IMR-90 (cell line): ENCODE results near the gene CUL7. TPM values are rescaled to one million over a fixed set of nuclear protein-coding genes. Genes with fewer than 3 reads are reported as not detected.

Experiments used
- MAFK ChIP-seq: IDR thresholded peaks from 2 replicates; pipeline ENCODE4 v1.6.1; 2012; ENCODE audit warnings: low read depth, low read length, improper control_type of control experiment
- polyA plus RNA-seq, 3 experiments: library from polyadenylated mRNA; depleted of rRNA; stranded (reverse); fragments of >200 nt; gene quantifications; 2 replicates each; pipeline ENCODE4 v1.2.3, GENCODE V29; 2012; ENCODE audit warnings: low replicate concordance in 1 of 3
- total RNA-seq: library from RNA; depleted of rRNA; stranded (reverse); fragments of >200 nt; gene quantifications from 2 replicates; pipeline ENCODE4 v1.2.3, GENCODE V29; 2012
- TF ChIP-seq, protein P1 (sequence below): fragments of 150-350 bp; IDR thresholded peaks from 2 replicates; pipeline ENCODE4 v1.6.1; 2016; ENCODE audit warnings: low read depth, mild to moderate bottlenecking, low read length, moderate library complexity, borderline replicate concordance

Gene CUL7
- total and polyA plus RNA-seq, 2 of the 4 experiments (the other 2 are of a cell fraction) = 38.0 to 39.3 TPM

GRCh38 chr6:43076464-43077332 lies 23.0 kb upstream of the CUL7 start (continued):
- TF ChIP-seq, protein P1, sequence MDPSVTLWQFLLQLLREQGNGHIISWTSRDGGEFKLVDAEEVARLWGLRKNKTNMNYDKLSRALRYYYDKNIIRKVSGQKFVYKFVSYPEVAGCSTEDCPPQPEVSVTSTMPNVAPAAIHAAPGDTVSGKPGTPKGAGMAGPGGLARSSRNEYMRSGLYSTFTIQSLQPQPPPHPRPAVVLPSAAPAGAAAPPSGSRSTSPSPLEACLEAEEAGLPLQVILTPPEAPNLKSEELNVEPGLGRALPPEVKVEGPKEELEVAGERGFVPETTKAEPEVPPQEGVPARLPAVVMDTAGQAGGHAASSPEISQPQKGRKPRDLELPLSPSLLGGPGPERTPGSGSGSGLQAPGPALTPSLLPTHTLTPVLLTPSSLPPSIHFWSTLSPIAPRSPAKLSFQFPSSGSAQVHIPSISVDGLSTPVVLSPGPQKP = no peak
- no peak for TF ChIP-seq MAFK
